ENCODE results near the gene CERS4.
"Not testable (repeated sequence)": the region's sequence is repeated elsewhere in the genome, so short reads cannot be mapped to it uniquely, and the experiment has no call there.

The CERS4 gene

GRCh38 chr19:8210421-8211101 lies 1.4 kb downstream of the CERS4 start:
- no peak for DNase-seq

- DNase-seq, result no peak
Observed at GRCh38 chr19:8212212-8212611, 3.0 kb downstream of the CERS4 start.

GRCh38 chr19:8212916-8213315 lies 3.7 kb downstream of the CERS4 start:
- DNase-seq, result no peak

- no peak for DNase-seq
Observed at GRCh38 chr19:8213827-8214672, 4.9 kb downstream of the CERS4 start.

- no peak for DNase-seq
Observed at GRCh38 chr19:8214802-8215201, 5.6 kb downstream of the CERS4 start.

- no peak for DNase-seq
Observed at GRCh38 chr19:8215783-8216182, 6.6 kb downstream of the CERS4 start.

GRCh38 chr19:8216357-8216756 lies 7.2 kb downstream of the CERS4 start:
- no peak for DNase-seq

- DNase-seq, result not testable (repeated sequence)
Observed at GRCh38 chr19:8218127-8218526, 9.0 kb downstream of the CERS4 start.

- DNase-seq, result no peak
Observed at GRCh38 chr19:8220481-8220880, 11.3 kb downstream of the CERS4 start.

GRCh38 chr19:8221161-8221560 lies 12.0 kb downstream of the CERS4 start:
- no peak for DNase-seq

- not testable (repeated sequence) for DNase-seq
Observed at GRCh38 chr19:8223442-8223841, 14.3 kb downstream of the CERS4 start.

- DNase-seq, result no peak
Observed at GRCh38 chr19:8224394-8225145, 15.4 kb downstream of the CERS4 start.

- no peak for DNase-seq
Observed at GRCh38 chr19:8231073-8231604, 22.0 kb downstream of the CERS4 start.

- DNase-seq, result no peak
Observed at GRCh38 chr19:8233370-8233769, 24.2 kb downstream of the CERS4 start.

- DNase-seq, result no peak
Observed at GRCh38 chr19:8237026-8237425, 27.9 kb downstream of the CERS4 start.

- no peak for DNase-seq
Observed at GRCh38 chr19:8238251-8238650, 29.1 kb downstream of the CERS4 start.

GRCh38 chr19:8239528-8240273 lies 30.5 kb downstream of the CERS4 start:
- no peak for DNase-seq

GRCh38 chr19:8240274-8241229 lies 31.4 kb downstream of the CERS4 start:
- peak; percentile 64 for DNase-seq

GRCh38 chr19:8241646-8242045 lies 32.5 kb downstream of the CERS4 start:
- no peak for DNase-seq

- DNase-seq, result no peak
Observed at GRCh38 chr19:8242211-8242821, 33.1 kb downstream of the CERS4 start.

- DNase-seq, result no peak
Observed at GRCh38 chr19:8243146-8243545, 34.0 kb downstream of the CERS4 start.

Data from CD4-positive, alpha-beta T cell treated with Interleukin-10 for 1 hour (primary cell).